DND-41 (cell line): Measurements from ENCODE around the gene ENPP6.

Experiments
- ATAC-seq: fragments of 200-7000 bp; cut with Tn5 transposase; 3 replicates; pipeline ENCODE4 v1.9.1; 2021; ENCODE audit warnings: low read depth; ENCODE audit not compliant: insufficient read depth
- DNase-seq: peaks from one replicate; pipeline ENCODE4 v3.0.0-alpha.2; 2020
- H2AFZ ChIP-seq: 2 replicates; pipeline ENCODE4 v1.6.0; 2012; ENCODE audit warnings: low read depth, low read length
- H3K27ac ChIP-seq: 2 replicates; pipeline ENCODE4 v1.5.1; 2012; ENCODE audit warnings: low read length, inconsistent platforms
- H3K27me3 ChIP-seq: fragments of 200-600 bp; sonication (generic); 2 replicates; pipeline ENCODE4 v1.6.0; 2012; ENCODE audit warnings: low read length, mild to moderate bottlenecking, inconsistent platforms; ENCODE audit not compliant: insufficient read depth, poor library complexity
- H3K36me3 ChIP-seq: 2 replicates; pipeline ENCODE4 v1.5.1; 2012; ENCODE audit warnings: low read length, inconsistent platforms; ENCODE audit not compliant: insufficient read depth
- H3K4me1 ChIP-seq: 2 replicates; pipeline ENCODE4 v1.5.1; 2012; ENCODE audit warnings: mild to moderate bottlenecking, low read length; ENCODE audit not compliant: insufficient read depth
- H3K4me2 ChIP-seq: 2 replicates; pipeline ENCODE4 v1.6.0; 2012; ENCODE audit warnings: mild to moderate bottlenecking, moderate library complexity, low read length, inconsistent platforms; ENCODE audit not compliant: insufficient read depth
- H3K4me3 ChIP-seq, 2 experiments: fragments of 200-600 bp in 1 of 2; shearing (Covaris generic) in 1 of 2; 2 replicates each; pipeline ENCODE4 v1.5.1; 2012 to 2016; ENCODE audit warnings: inconsistent platforms in 2 of 2, low read length in 2 of 2, mild to moderate bottlenecking in 2 of 2, low read depth in 1 of 2, moderate library complexity in 1 of 2
- H3K79me2 ChIP-seq: 2 replicates; pipeline ENCODE4 v1.6.0; 2012; ENCODE audit warnings: low read length, inconsistent platforms; ENCODE audit not compliant: insufficient read depth
- H3K9ac ChIP-seq: 2 replicates; pipeline ENCODE4 v1.6.0; 2012; ENCODE audit warnings: low read depth, mild to moderate bottlenecking, inconsistent platforms, low read length, moderate library complexity
- H3K9me3 ChIP-seq: 2 replicates; pipeline ENCODE4 v1.5.1; 2012; ENCODE audit warnings: low read length, moderate library complexity, mild to moderate bottlenecking, inconsistent platforms; ENCODE audit not compliant: insufficient read depth, severe bottlenecking
- H4K20me1 ChIP-seq: 2 replicates; pipeline ENCODE4 v1.6.0; 2012; ENCODE audit warnings: low read length; ENCODE audit not compliant: insufficient read depth
- CTCF ChIP-seq: IDR thresholded peaks from 2 replicates; pipeline ENCODE4 v1.5.1; 2012; ENCODE audit warnings: borderline replicate concordance, low read length, moderate library complexity, mild to moderate bottlenecking; ENCODE audit not compliant: poor library complexity, severe bottlenecking; ENCODE audit errors: extremely low read depth
- EZH2 ChIP-seq: IDR thresholded peaks from 3 replicates; pipeline ENCODE4 v1.6.1; 2012; ENCODE audit warnings: borderline replicate concordance, low read depth, mild to moderate bottlenecking, moderate library complexity, low read length, inconsistent platforms; ENCODE audit not compliant: severe bottlenecking

The ENPP6 gene

GRCh38 chr4:184153781-184154180 is 63.9 kb downstream of the ENPP6 start:
- TF ChIP-seq CTCF (no peak), EZH2 (no peak)

GRCh38 chr4:184151988-184152485 is 65.6 kb downstream of the ENPP6 start:
- ATAC-seq: no peak
- no peak overlapping the region for H3K4me3 ChIP-seq

More at GRCh38 chr4:184153781-184154180, 63.9 kb downstream of the ENPP6 start:
- no peak overlapping the region for H3K4me2 ChIP-seq
- H3K36me3 ChIP-seq: no peaks in the 10 kb centered on the region
- no peaks in the 10 kb centered on the region for H4K20me1 ChIP-seq
- peaks cover 22% of the 10 kb centered on the region for H3K4me1 ChIP-seq
- no peaks in the 10 kb centered on the region for H3K27me3 ChIP-seq
- no peak overlapping the region for H2AFZ ChIP-seq
- no peak for DNase-seq
- ATAC-seq: no peak
- no peak overlapping the region for H3K27ac ChIP-seq
- no peak overlapping the region for H3K9ac ChIP-seq
- H3K4me3 ChIP-seq: no peak overlapping the region
- no peaks in the 10 kb centered on the region for H3K9me3 ChIP-seq
- H3K79me2 ChIP-seq: no peaks in the 10 kb centered on the region

GRCh38 chr4:184150102-184150839 is 67.4 kb downstream of the ENPP6 start:
- DNase-seq (no peak), ATAC-seq (no peak)
- H2AFZ ChIP-seq: no peak overlapping the region
- no peaks in the 10 kb centered on the region for H3K36me3 ChIP-seq
- H3K27me3 ChIP-seq: no peaks in the 10 kb centered on the region
- no peaks in the 10 kb centered on the region for H3K9me3 ChIP-seq
- TF ChIP-seq CTCF: no peak
- no peak for TF ChIP-seq EZH2
- H3K4me1 ChIP-seq: peaks cover 33% of the 10 kb centered on the region
- H3K27ac ChIP-seq: peak overlapping the region; percentile 75; the same call in 1 of the 2 replicates
- no peaks in the 10 kb centered on the region for H4K20me1 ChIP-seq
- no peak overlapping the region for H3K9ac ChIP-seq
- no peak overlapping the region for H3K4me2 ChIP-seq
- H3K79me2 ChIP-seq: no peaks in the 10 kb centered on the region
- no peak overlapping the region for H3K4me3 ChIP-seq

More at GRCh38 chr4:184151988-184152485, 65.6 kb downstream of the ENPP6 start:
- H3K79me2 ChIP-seq: no peaks in the 10 kb centered on the region
- no peak overlapping the region for H2AFZ ChIP-seq
- TF ChIP-seq CTCF: no peak
- no peak for TF ChIP-seq EZH2
- H3K36me3 ChIP-seq: no peaks in the 10 kb centered on the region
- H3K9me3 ChIP-seq: no peaks in the 10 kb centered on the region
- no peak overlapping the region for H3K4me2 ChIP-seq
- no peaks in the 10 kb centered on the region for H4K20me1 ChIP-seq
- peaks cover 40% of the 10 kb centered on the region for H3K4me1 ChIP-seq
- H3K9ac ChIP-seq: no peak overlapping the region
- no peak overlapping the region for H3K27ac ChIP-seq
- H3K27me3 ChIP-seq: no peaks in the 10 kb centered on the region
- DNase-seq: no peak
